ENCODE measurements around the gene MAP7. TPM values are rescaled to one million over a fixed set of nuclear protein-coding genes. Genes with fewer than 3 reads are reported as not detected.

MAP7 gene
- polyA plus RNA-seq, 1 donor from 2014 or later: 5.1 TPM

DNA sequence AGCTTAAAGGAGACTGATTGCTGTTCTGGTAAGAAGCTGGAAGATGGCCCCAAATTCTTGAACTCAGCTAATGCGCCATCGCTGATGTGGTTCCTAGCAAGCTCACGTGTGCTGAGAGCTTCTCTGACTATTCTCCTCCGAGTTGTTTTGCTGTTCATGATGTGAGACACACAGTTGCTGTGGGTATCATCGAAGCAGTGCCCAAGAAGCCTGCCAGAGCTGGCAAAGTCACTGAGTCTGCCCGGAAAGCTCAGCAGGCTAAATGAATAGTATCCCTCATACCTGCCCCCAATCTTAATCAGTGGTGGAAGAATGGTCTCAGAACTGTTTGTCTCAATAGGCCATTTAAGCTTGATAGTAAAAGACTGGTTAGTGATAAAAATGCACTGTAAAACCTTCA lies 232.3 kb downstream of the MAP7 start:
- no peaks in the 10 kb centered on the region for H3K79me2 ChIP-seq (replicated peaks; ENCODE audit: insufficient read depth, low read length)
- no peaks in the 10 kb centered on the region for H3K36me3 ChIP-seq (ENCODE audit: insufficient read depth, low read length)
- no peak overlapping the region for H2AFZ ChIP-seq (ENCODE audit: low read depth, low read length)
- H3K9ac ChIP-seq (ENCODE audit: low read length): no peak overlapping the region
- no peak overlapping the region for H3K27ac ChIP-seq (ENCODE audit: low read length)
- H3K4me2 ChIP-seq (ENCODE audit: low read length): no peak overlapping the region
- no peaks in the 10 kb centered on the region for H3K9me2 ChIP-seq (ENCODE audit: insufficient read depth, low read length)
- H3K27me3 ChIP-seq (ENCODE audit: insufficient read depth, low read depth, low read length): no peaks in the 10 kb centered on the region
- no peaks in the 10 kb centered on the region for H3K9me3 ChIP-seq (ENCODE audit: low read length)
- no peak overlapping the region for H3K4me3 ChIP-seq (ENCODE audit: low read length)
- no peaks in the 10 kb centered on the region for H4K20me1 ChIP-seq (ENCODE audit: insufficient read depth)
- no peak for TF ChIP-seq EP300 (conservative IDR thresholded peaks at IDR 0.05; ENCODE audit: poor library complexity, severe bottlenecking)
- no peak for TF ChIP-seq EZH2 (IDR thresholded peaks at IDR 0.05; ENCODE audit: borderline replicate concordance, insufficient read depth, low read length, poor library complexity, severe bottlenecking)
- TF ChIP-seq SMC3 (conservative IDR thresholded peaks at IDR 0.05; ENCODE audit: poor library complexity): no peak
- TF ChIP-seq, protein P1, sequence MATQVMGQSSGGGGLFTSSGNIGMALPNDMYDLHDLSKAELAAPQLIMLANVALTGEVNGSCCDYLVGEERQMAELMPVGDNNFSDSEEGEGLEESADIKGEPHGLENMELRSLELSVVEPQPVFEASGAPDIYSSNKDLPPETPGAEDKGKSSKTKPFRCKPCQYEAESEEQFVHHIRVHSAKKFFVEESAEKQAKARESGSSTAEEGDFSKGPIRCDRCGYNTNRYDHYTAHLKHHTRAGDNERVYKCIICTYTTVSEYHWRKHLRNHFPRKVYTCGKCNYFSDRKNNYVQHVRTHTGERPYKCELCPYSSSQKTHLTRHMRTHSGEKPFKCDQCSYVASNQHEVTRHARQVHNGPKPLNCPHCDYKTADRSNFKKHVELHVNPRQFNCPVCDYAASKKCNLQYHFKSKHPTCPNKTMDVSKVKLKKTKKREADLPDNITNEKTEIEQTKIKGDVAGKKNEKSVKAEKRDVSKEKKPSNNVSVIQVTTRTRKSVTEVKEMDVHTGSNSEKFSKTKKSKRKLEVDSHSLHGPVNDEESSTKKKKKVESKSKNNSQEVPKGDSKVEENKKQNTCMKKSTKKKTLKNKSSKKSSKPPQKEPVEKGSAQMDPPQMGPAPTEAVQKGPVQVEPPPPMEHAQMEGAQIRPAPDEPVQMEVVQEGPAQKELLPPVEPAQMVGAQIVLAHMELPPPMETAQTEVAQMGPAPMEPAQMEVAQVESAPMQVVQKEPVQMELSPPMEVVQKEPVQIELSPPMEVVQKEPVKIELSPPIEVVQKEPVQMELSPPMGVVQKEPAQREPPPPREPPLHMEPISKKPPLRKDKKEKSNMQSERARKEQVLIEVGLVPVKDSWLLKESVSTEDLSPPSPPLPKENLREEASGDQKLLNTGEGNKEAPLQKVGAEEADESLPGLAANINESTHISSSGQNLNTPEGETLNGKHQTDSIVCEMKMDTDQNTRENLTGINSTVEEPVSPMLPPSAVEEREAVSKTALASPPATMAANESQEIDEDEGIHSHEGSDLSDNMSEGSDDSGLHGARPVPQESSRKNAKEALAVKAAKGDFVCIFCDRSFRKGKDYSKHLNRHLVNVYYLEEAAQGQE (IDR thresholded peaks at IDR 0.05; ENCODE audit: borderline replicate concordance): no peak
- no peak for TF ChIP-seq POLR2AphosphoS5 (IDR thresholded peaks at IDR 0.05)
- TF ChIP-seq TAF1 (IDR thresholded peaks at IDR 0.05; ENCODE audit: low read depth): no peak
- TF ChIP-seq CTCF (IDR thresholded peaks at IDR 0.05; ENCODE audit: poor library complexity, severe bottlenecking): no peak
- TF ChIP-seq RAD21 (conservative IDR thresholded peaks at IDR 0.05): no peak
- TF ChIP-seq MXI1 (conservative IDR thresholded peaks at IDR 0.05; ENCODE audit: poor library complexity, severe bottlenecking): no peak
- H3F3A ChIP-seq (ENCODE audit: insufficient read depth, low read length, poor library complexity, severe bottlenecking): no peaks in the 10 kb centered on the region

GRCh38 chr6:136317021-136317694 lies 233.1 kb downstream of the MAP7 start:
- TF ChIP-seq SMC3 (conservative IDR thresholded peaks at IDR 0.05; ENCODE audit: poor library complexity): peak; percentile 87
- peak; percentile 82 for TF ChIP-seq RAD21 (conservative IDR thresholded peaks at IDR 0.05)
- no peak for TF ChIP-seq POLR2AphosphoS5 (IDR thresholded peaks at IDR 0.05)
- TF ChIP-seq CTCF (IDR thresholded peaks at IDR 0.05; ENCODE audit: poor library complexity, severe bottlenecking): peak; percentile 81
- TF ChIP-seq MXI1 (conservative IDR thresholded peaks at IDR 0.05; ENCODE audit: poor library complexity, severe bottlenecking): no peak
- TF ChIP-seq EP300 (conservative IDR thresholded peaks at IDR 0.05; ENCODE audit: poor library complexity, severe bottlenecking): no peak
- H3K36me3 ChIP-seq (ENCODE audit: insufficient read depth, low read length): no peaks in the 10 kb centered on the region
- H3K27ac ChIP-seq (ENCODE audit: low read length): no peak overlapping the region
- H3K9me3 ChIP-seq (ENCODE audit: low read length): no peaks in the 10 kb centered on the region
- no peaks in the 10 kb centered on the region for H3F3A ChIP-seq (ENCODE audit: insufficient read depth, low read length, poor library complexity, severe bottlenecking)
- H3K4me3 ChIP-seq (ENCODE audit: low read length): no peak overlapping the region
- H3K9me2 ChIP-seq (ENCODE audit: insufficient read depth, low read length): no peaks in the 10 kb centered on the region
- H3K27me3 ChIP-seq (ENCODE audit: insufficient read depth, low read depth, low read length): no peaks in the 10 kb centered on the region
- no peaks in the 10 kb centered on the region for H4K20me1 ChIP-seq (ENCODE audit: insufficient read depth)
- H3K4me2 ChIP-seq (ENCODE audit: low read length): no peak overlapping the region
- H2AFZ ChIP-seq (ENCODE audit: low read depth, low read length): no peak overlapping the region
- H3K79me2 ChIP-seq (replicated peaks; ENCODE audit: insufficient read depth, low read length): no peaks in the 10 kb centered on the region
- H3K9ac ChIP-seq (ENCODE audit: low read length): no peak overlapping the region

Data from neural cell (in vitro differentiated cells).